Kidney glomerular epithelial cell (primary cell): ENCODE data around the gene OLIG2.

Source experiments
- DNase-seq: peaks from one replicate; lab custom pipeline; 2025; lab: John Stamatoyannopoulos, UW

The OLIG2 gene

GRCh38 chr21:33019885-33020557, 5.7 kb upstream of the OLIG2 start:
- no peak for DNase-seq

- DNase-seq = no peak
Observed at GRCh38 chr21:33020558-33021100, 5.1 kb upstream of the OLIG2 start.

GRCh38 chr21:33021150-33021549, 4.6 kb upstream of the OLIG2 start:
- no peak for DNase-seq

- no peak for DNase-seq
Observed at GRCh38 chr21:33021667-33022066, 4.1 kb upstream of the OLIG2 start.

GRCh38 chr21:33022489-33022827, 3.3 kb upstream of the OLIG2 start:
- DNase-seq = no peak

- no peak for DNase-seq
Observed at GRCh38 chr21:33022828-33023573, 2.7 kb upstream of the OLIG2 start.

GRCh38 chr21:33023574-33024200, 2.0 kb upstream of the OLIG2 start:
- no peak for DNase-seq

GRCh38 chr21:33024201-33025103, 1.3 kb upstream of the OLIG2 start:
- no peak for DNase-seq

GRCh38 chr21:33025106-33025488, 638 bp upstream of the OLIG2 start:
- DNase-seq = no peak

- DNase-seq = no peak
Observed at GRCh38 chr21:33026443-33026858, 716 bp downstream of the OLIG2 start.

GRCh38 chr21:33026878-33027400, 1.2 kb downstream of the OLIG2 start:
- no peak for DNase-seq

GRCh38 chr21:33027401-33028286, 1.9 kb downstream of the OLIG2 start:
- DNase-seq = no peak

GRCh38 chr21:33028287-33028670, 2.5 kb downstream of the OLIG2 start:
- DNase-seq = no peak

- DNase-seq = no peak
Observed at GRCh38 chr21:33028773-33029384, 3.1 kb downstream of the OLIG2 start.

- no peak for DNase-seq
Observed at GRCh38 chr21:33029385-33029921, 3.7 kb downstream of the OLIG2 start.

- no peak for DNase-seq
Observed at GRCh38 chr21:33029975-33030461, 4.3 kb downstream of the OLIG2 start.

GRCh38 chr21:33030633-33031032, 4.9 kb downstream of the OLIG2 start:
- DNase-seq = no peak

- DNase-seq = no peak
Observed at GRCh38 chr21:33031152-33031911, 5.6 kb downstream of the OLIG2 start.

GRCh38 chr21:33032434-33033047, 6.8 kb downstream of the OLIG2 start:
- no peak for DNase-seq
